ENCODE results near the gene HEXIM1. TPM values are rescaled to one million over a fixed set of nuclear protein-coding genes. Genes with fewer than 3 reads are reported as not detected.

The HEXIM1 gene
- polyA plus RNA-seq, 3 donors = 2.2 to 14.8 (median 2.5) TPM

- Mint-ChIP-seq H3K9me3 (no peaks in the 10 kb centered on the region), H3K27me3 (ENCODE audit: low read depth in 3 of 3) (peaks cover 0 to 1% (median 0%) of the 10 kb centered on the region in 3 donors), H3K4me1 (no peaks in the 10 kb centered on the region), H3K36me3 (peaks cover 77 to 94% of the 10 kb centered on the region in 2 donors), H3K4me3 (no peak overlapping the region), H3K27ac (peak overlapping the region in 3 of 7 donors; percentile 21 to 66 (median 48))
- no peak overlapping the region for H3K9ac ChIP-seq (ENCODE audit: insufficient read depth, low read length, poor library complexity, severe bottlenecking)
- H3K27me3 ChIP-seq (ENCODE audit: control insufficient read depth in 2 of 2, insufficient read depth in 2 of 2, low read length in 2 of 2) = no peaks in the 10 kb centered on the region
- no peak overlapping the region for H3K4me2 ChIP-seq (replicated peaks; ENCODE audit: extremely low read depth, low read length, poor library complexity, severe bottlenecking)
- no peak for DNase-seq
- H3K36me3 ChIP-seq (replicated peaks in 1 of 2; ENCODE audit: control insufficient read depth in 1 of 2, insufficient read depth in 2 of 2, low read length in 2 of 2) = peaks cover 81 to 93% of the 10 kb centered on the region in 2 donors
- no peaks in the 10 kb centered on the region for H3K9me3 ChIP-seq (replicated peaks in 1 of 2; ENCODE audit: control insufficient read depth in 1 of 2, insufficient read depth in 1 of 2, low read length in 2 of 2)
- intact Hi-C loops (cut with micrococcal nuclease) = no loop called here
- 94% methylated on average over 5 of the region's 6 CpGs for WGBS (ENCODE audit: insufficient coverage)
- no peak for TF ChIP-seq CTCF (IDR thresholded peaks at IDR 0.05)
- no peak overlapping the region for H2AFZ ChIP-seq (ENCODE audit: insufficient read depth, low read depth, low read length, poor library complexity, severe bottlenecking)
- no peaks in the 10 kb centered on the region for H3K79me2 ChIP-seq (ENCODE audit: insufficient read depth, low read length)
- H3K4me3 ChIP-seq (replicated peaks in 1 of 3; ENCODE audit: low read depth in 2 of 3, low read length in 3 of 3) = no peak overlapping the region
- H4K20me1 ChIP-seq (ENCODE audit: insufficient read depth, low read length) = peaks cover 51% of the 10 kb centered on the region
- H3K4me1 ChIP-seq (ENCODE audit: control insufficient read depth in 1 of 2, insufficient read depth in 2 of 2, low read length in 2 of 2) = no peaks in the 10 kb centered on the region
- H3K27ac ChIP-seq (ENCODE audit: low read depth in 1 of 2, low read length in 2 of 2) = no peak overlapping the region
Observed at GRCh38 chr17:45104497-45104896, 43.8 kb upstream of the HEXIM1 start.

GRCh38 chr17:45104907-45105624 is 43.2 kb upstream of the HEXIM1 start:
- 95% methylated on average over 9 of the region's 17 CpGs for WGBS (ENCODE audit: insufficient coverage)
- no peaks in the 10 kb centered on the region for H3K27me3 ChIP-seq (ENCODE audit: control insufficient read depth in 2 of 2, insufficient read depth in 2 of 2, low read length in 2 of 2)
- H4K20me1 ChIP-seq (ENCODE audit: insufficient read depth, low read length) = peaks cover 50% of the 10 kb centered on the region
- peaks cover 72 to 88% of the 10 kb centered on the region in 2 donors for H3K36me3 Mint-ChIP-seq
- no peak for DNase-seq
- TF ChIP-seq CTCF (IDR thresholded peaks at IDR 0.05) = no peak
- no peak overlapping the region for H3K4me3 ChIP-seq (replicated peaks in 1 of 3; ENCODE audit: low read depth in 2 of 3, low read length in 3 of 3)
- no peak overlapping the region for H3K4me3 Mint-ChIP-seq
- H3K27ac Mint-ChIP-seq = peak overlapping the region in 1 of 7 donors; percentile 55
- intact Hi-C loops (cut with micrococcal nuclease) = no loop called here
- no peak overlapping the region for H2AFZ ChIP-seq (ENCODE audit: insufficient read depth, low read depth, low read length, poor library complexity, severe bottlenecking)
- peaks cover 77 to 87% of the 10 kb centered on the region in 2 donors for H3K36me3 ChIP-seq (replicated peaks in 1 of 2; ENCODE audit: control insufficient read depth in 1 of 2, insufficient read depth in 2 of 2, low read length in 2 of 2)
- no peaks in the 10 kb centered on the region for H3K9me3 ChIP-seq (replicated peaks in 1 of 2; ENCODE audit: control insufficient read depth in 1 of 2, insufficient read depth in 1 of 2, low read length in 2 of 2)
- H3K9ac ChIP-seq (ENCODE audit: insufficient read depth, low read length, poor library complexity, severe bottlenecking) = no peak overlapping the region
- H3K4me2 ChIP-seq (replicated peaks; ENCODE audit: extremely low read depth, low read length, poor library complexity, severe bottlenecking) = no peak overlapping the region
- no peaks in the 10 kb centered on the region for H3K9me3 Mint-ChIP-seq
- no peaks in the 10 kb centered on the region for H3K4me1 ChIP-seq (ENCODE audit: control insufficient read depth in 1 of 2, insufficient read depth in 2 of 2, low read length in 2 of 2)
- H3K79me2 ChIP-seq (ENCODE audit: insufficient read depth, low read length) = no peaks in the 10 kb centered on the region
- H3K27me3 Mint-ChIP-seq (ENCODE audit: low read depth in 3 of 3) = peaks cover 0 to 1% (median 1%) of the 10 kb centered on the region in 3 donors
- no peak overlapping the region for H3K27ac ChIP-seq (ENCODE audit: low read depth in 1 of 2, low read length in 2 of 2)
- no peaks in the 10 kb centered on the region for H3K4me1 Mint-ChIP-seq
